ENCODE data around the gene HDAC6.
"Not testable (repeated sequence)": the region's sequence is repeated elsewhere in the genome, so short reads cannot be mapped to it uniquely, and the experiment has no call there.

Gene HDAC6

GRCh38 chrX:48790477-48790876, 11.4 kb upstream of the HDAC6 start:
- no peak for DNase-seq

- DNase-seq, result no peak
Observed at GRCh38 chrX:48791063-48791820, 10.6 kb upstream of the HDAC6 start.

- DNase-seq, result no peak
Observed at GRCh38 chrX:48792219-48792618, 9.6 kb upstream of the HDAC6 start.

GRCh38 chrX:48793935-48794334, 7.9 kb upstream of the HDAC6 start:
- no peak for DNase-seq

GRCh38 chrX:48794340-48794910, 7.4 kb upstream of the HDAC6 start:
- DNase-seq, result no peak

DNA sequence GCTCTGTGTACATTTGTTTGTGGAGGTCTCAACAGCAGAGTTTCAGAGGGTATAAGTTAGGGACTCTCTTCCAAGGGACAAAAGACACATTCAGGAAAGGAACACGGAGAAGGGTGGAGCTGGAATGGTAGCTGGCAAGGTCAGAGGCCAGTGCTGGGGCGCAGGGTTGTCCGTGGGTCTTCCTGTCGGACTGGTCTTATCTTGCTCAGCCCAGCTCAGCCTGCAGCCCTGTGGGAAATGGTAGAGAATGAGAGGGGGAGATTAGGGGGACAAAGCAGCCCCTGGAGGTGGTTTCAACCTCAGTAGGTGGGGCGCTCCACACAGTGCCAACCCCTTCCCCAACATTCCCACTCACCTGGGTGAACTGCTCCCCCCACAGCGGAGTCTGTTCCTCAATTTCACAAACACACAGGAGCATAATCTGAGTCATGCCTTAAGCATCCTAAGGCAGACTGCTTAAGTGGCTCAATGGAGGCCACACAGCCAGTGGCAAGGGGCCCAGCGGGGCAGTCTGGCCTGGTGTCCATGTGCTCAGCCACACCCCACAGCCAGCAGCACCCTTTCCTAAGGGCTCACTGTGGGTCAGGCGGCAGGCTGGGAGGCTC, 6.9 kb upstream of the HDAC6 start:
- no peak for DNase-seq

GRCh38 chrX:48798318-48798717, 3.5 kb upstream of the HDAC6 start:
- no peak for DNase-seq

DNA sequence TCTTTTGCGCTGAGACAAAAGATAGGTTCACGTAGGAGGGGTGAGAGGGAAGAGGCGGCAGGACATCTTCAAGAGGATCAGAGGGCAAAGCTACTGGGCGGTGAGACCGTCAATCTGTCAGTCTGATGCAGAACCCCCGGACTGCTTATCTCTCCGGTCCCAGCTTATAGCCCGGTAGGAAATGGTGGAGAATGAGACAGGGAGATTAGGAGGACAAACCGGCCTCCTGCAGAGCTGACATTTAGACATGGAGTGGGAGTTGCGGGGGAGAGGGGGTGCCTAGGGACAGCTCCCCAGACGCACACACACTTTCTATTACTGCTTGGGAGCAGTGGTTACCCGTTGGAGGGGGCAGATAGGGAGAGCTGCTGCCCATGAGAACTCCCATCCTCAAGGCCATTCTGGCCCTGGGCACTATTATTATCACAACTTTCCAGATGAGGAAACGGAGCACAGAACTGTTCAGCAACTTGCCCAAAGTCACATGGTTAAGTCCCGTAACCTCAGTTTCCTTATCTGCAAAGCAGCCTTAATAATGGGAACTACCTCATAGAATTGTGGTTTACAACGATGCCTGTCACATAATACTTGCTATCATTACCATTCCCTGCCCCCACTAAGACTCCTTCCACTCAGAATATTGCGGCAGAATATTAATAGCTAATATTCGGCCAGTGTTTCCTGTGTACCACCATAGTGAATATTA, 1.1 kb upstream of the HDAC6 start:
- no peak for DNase-seq

GRCh38 chrX:48802089-48802904, 430 bp downstream of the HDAC6 start:
- peak; percentile 81 for DNase-seq

- DNase-seq, result no peak
Observed at GRCh38 chrX:48802905-48803200, 986 bp downstream of the HDAC6 start.

GRCh38 chrX:48806081-48806480, 4.2 kb downstream of the HDAC6 start:
- no peak for DNase-seq

DNA sequence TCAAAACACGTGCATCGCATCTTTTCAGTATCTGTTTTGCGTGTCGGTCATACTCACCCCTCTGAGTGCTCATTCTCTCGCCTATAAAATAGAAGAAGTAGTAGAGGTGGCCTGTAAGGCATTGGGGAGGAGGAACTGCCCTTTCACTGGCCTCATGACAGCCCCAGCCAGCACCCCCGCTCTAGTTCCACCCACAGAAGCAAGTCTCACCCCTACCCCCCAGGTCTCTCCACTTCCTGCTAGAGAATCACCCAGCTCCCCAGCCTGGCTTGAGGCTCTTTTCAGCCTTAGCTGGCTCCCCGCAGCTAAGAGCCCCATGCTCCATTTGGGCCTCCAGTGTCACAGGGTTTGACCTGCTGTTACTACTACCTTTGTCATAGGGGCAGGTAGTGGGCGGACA, 11.8 kb downstream of the HDAC6 start:
- no peak for DNase-seq

DNA sequence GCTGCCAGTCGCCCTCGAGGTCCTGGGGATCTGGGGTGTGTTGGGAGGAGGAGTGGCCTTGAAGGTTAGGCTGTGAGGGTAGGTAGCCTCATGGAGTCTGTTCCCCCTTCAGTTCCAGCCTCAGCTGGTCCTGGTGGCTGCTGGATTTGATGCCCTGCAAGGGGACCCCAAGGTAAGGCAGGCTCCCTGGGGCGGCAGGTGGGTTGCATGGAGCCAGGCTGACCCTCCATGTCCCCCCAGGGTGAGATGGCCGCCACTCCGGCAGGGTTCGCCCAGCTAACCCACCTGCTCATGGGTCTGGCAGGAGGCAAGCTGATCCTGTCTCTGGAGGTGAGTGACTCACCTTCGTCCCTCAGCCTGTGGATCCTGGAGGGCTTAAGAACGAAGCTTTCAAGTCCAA, 12.9 kb downstream of the HDAC6 start:
- no peak for DNase-seq

GRCh38 chrX:48815266-48815665, 13.4 kb downstream of the HDAC6 start:
- no peak for DNase-seq

GRCh38 chrX:48816014-48816810, 14.3 kb downstream of the HDAC6 start:
- DNase-seq, result no peak

- DNase-seq, result no peak
Observed at GRCh38 chrX:48818098-48818497, 16.2 kb downstream of the HDAC6 start.

DNA sequence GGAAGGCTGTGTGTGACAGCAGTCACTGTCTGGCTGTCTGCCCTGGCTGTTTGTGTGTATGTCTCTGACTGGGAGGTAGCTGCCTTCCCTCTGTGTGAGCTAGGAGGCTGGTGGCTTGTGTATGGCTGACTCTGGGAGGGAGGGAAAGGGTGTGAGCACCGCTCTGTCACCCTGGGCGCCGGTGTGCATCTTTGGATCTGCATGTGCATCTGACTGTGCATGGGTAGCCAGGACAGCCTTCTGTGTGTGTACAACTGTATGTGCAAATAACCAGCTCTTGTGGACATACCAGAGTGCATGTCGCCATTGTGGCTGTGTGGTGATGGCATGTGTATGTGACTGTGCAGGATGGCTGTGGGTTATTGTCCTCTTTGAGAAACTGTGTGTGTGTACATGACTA, 17.0 kb downstream of the HDAC6 start:
- DNase-seq, result no peak

DNA sequence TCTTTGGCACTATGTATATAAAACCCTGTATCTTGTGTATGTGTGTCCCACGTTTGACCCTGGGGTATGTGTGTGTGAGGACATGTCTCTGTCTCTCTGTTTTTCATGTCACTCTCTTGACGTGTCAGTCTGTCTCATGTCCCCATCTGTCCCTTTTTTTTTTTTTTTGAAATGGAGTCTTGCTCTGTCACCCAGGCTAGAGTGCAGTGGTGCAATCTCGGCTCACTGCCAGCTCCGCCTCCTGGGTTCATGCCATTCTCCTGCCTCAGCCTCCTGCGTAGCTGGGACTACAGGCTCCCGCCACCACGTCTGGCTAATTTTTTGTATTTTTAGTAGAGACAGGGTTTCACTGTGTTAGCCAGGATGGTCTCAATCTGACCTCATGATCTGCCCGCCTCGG, 17.5 kb downstream of the HDAC6 start:
- DNase-seq, result not testable (repeated sequence)

GRCh38 chrX:48823053-48823452, 21.2 kb downstream of the HDAC6 start:
- DNase-seq, result no peak

GRCh38 chrX:48824066-48824465, 22.2 kb downstream of the HDAC6 start:
- no peak for DNase-seq

DNA sequence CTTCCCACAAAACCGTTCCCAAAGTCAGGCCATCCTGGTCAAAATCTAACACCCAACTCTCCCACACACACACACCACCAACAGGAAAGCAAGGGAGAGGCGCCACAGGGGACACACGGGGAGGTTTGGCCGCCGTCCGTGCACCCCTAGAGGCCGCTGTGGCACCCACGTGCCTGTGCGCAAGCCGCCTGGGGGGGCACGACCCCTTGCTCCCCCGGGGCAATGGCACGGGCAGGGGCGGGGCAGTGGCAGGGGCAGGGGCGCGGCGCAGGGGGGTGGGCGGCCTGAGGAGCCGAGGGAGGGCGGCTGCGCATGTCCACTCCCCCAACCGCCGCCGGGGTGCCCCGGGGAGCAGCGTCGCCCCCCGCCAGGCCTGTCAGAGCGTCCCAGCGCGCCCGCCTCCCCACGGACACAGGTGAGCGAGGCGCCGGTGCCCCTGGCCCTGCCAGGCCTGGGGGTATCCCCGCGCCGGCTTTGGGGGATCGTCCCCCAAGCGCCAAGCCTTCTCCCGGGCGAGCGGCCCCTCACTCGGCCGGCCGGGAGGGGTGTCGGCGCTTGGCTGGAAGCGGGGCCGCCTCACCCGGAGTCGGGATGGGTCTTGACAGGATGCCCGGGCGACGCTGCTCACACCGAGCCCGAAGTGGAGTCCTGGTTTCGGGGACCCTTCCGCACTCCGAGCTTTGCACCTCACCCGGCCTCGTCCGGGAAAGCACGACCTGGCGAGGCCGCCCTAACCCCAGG, 24.4 kb downstream of the HDAC6 start, which contains the start of gene ERAS:
TSS of gene ERAS (plus strand) at position 379 of the 741 bp plus-strand sequence. CDS start 2,611 bp downstream, outside the sequence.
- DNase-seq, result no peak

Data from activated CD4-positive, alpha-beta T cell treated with anti-CD3 and anti-CD28 coated beads for 48 hours (primary cell).